Spleen (tissue), 7 donors: ENCODE results near the gene PAMR1.

Source experiments
- CTCF ChIP-seq, 11 experiments: fragments of 200-600 bp in 7 of 11; fragments of 450-650 bp in 4 of 11; sonication (generic) in 4 of 11; IDR thresholded peaks in 8 of 11; conservative IDR thresholded peaks in 3 of 11; 1 replicate in 7 of 11; 2 replicates in 4 of 11; pipeline versions ENCODE4 v1.4.0 to v1.8.0; 2016 to 2021; ENCODE audit warnings: antibody characterized with exemption in 11 of 11, inconsistent platforms in 4 of 11, mild to moderate bottlenecking in 1 of 11
- POLR2A ChIP-seq, 3 donors: fragments of 450-650 bp; IDR thresholded peaks; one replicate each; pipeline ENCODE4 v1.5.1; 2017; ENCODE audit warnings: antibody characterized with exemption in 3 of 3, mild to moderate bottlenecking in 1 of 3
- POLR2AphosphoS5 ChIP-seq, 3 donors: sonication (generic); formaldehyde crosslinking; IDR thresholded peaks; one replicate each; pipeline ENCODE4 v1.5.1; 2017; ENCODE audit warnings: antibody characterized with exemption in 3 of 3
- donor health status: DM: no; HTN: no; CAD: no; lungs with moderate emphysema.
- donor health status: DM: no; HTN: no; CAD: no.
- donor health status: DM: no; HTN: no; CAD: no.

DNA sequence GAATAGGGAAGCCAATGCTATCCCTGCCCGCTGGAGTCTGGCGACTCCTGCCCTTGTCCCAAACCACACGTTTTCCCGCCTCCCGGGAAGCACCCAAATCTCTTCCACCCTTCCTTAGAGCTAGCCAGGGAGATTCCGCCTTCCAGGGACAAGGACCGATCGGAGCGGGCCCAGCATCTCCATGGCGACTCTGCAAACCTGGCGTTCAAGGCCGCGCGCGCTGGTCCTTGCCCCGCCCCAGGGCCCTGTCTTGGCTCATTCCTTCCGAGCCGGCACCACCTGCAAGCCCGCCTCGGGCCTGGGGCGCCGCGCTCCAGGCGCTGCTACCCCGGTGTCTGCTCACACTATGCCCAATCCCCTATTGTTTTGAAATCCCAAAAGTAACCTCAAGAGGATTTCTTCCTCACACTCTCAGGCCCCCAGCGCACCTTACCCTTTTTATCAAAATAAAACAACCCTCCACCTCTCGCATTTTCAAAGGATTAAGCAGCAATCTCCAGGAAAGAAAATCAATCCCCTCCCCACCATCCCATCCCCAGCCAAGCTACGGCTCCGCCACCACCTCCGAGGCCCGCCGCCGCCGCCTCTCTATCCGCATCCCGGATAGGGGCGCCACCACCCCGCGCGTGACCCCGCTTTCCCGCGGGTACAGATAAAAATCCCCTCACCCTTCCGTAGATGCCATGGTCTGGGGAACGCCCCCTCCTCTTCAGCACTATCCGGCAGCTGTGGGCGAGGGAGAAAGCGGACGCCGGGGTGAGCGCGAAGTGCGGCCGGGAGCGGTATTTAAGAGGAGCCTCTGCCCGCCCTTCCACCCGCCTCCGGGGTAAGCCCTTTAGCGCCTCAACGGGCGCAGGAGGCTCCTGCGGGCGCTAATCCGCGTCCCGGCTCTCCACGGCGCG is 106.9 kb downstream of the PAMR1 start:
- TF ChIP-seq CTCF (IDR thresholded peaks at IDR 0.05 in 8 of 11, conservative IDR thresholded peaks at IDR 0.05 in 3 of 11) (no peak), POLR2A (IDR thresholded peaks at IDR 0.05) (no peak), POLR2AphosphoS5 (IDR thresholded peaks at IDR 0.05) (no peak)
